Activated T-cell treated with anti-CD3 and anti-CD28 coated beads, Interleukin-2, amount 50 U/mL, for 24 hours (primary cell): ENCODE results near the gene LRRK2.

Source experiments
- DNase-seq: peaks from one replicate; pipeline ENCODE4 v3.0.0-alpha.2; 2020
- H3K27ac Mint-ChIP-seq: 2 replicates; pipeline ENCODE4 v1.8.0; 2020; ENCODE audit warnings: mild to moderate bottlenecking, mixed read lengths
- H3K27me3 Mint-ChIP-seq: 2 replicates; pipeline ENCODE4 v1.8.0; 2020; ENCODE audit warnings: mixed read lengths
- H3K36me3 Mint-ChIP-seq: 2 replicates; pipeline ENCODE4 v1.8.0; 2020; ENCODE audit warnings: low read depth, mixed read lengths
- H3K4me1 Mint-ChIP-seq: 2 replicates; pipeline ENCODE4 v1.8.0; 2020; ENCODE audit warnings: low read depth, mixed read lengths
- H3K4me3 Mint-ChIP-seq: 2 replicates; pipeline ENCODE4 v1.8.0; 2020; ENCODE audit warnings: mild to moderate bottlenecking, moderate library complexity, mixed read lengths
- H3K9me3 Mint-ChIP-seq: 2 replicates; pipeline ENCODE4 v1.8.0; 2020; ENCODE audit warnings: mixed read lengths

LRRK2 gene

DNA sequence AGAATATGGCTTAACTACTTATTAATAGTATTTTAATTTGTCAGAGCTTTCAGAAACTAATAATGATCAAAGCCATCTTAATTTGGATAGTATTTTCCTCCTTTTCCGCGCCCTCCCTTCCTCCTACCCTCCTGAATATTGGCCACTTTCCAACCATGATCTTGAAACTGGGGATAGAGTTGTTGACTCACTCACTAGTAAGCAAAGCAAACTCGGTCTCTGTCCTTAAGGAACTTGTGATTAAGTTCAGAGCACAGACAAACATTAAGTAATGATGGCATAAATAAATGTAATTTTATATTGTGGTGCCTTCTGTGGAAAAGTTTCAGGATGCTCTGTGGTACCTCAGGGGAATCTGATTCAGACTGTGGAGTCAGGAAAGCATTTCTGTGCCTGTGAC, 75.7 kb downstream of the LRRK2 start:
- Mint-ChIP-seq H3K36me3 (no peaks in the 10 kb centered on the region), H3K4me1 (no peaks in the 10 kb centered on the region), H3K4me3 (no peak overlapping the region), H3K27ac (no peak overlapping the region), H3K27me3 (no peaks in the 10 kb centered on the region), H3K9me3 (no peaks in the 10 kb centered on the region)
- DNase-seq: no peak

DNA sequence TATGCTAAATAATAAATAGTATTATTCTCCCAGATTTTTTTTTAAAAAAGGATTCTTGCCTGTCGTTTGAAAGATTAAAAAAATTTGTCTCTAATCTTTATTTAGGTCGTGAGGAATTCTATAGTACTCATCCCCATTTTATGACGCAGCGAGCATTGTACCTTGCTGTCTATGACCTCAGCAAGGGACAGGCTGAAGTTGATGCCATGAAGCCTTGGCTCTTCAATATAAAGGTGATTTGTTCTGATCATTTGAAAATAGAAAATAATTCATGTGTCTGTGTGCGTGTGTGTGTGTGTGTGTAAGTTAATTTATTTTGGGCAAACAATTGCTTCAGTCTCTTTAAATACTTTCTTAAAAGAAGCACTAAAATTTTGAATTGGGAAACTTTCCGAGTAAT, 84.2 kb downstream of the LRRK2 start:
- Mint-ChIP-seq H3K27ac (no peak overlapping the region), H3K36me3 (no peaks in the 10 kb centered on the region), H3K4me1 (no peaks in the 10 kb centered on the region), H3K9me3 (no peaks in the 10 kb centered on the region), H3K4me3 (no peak overlapping the region), H3K27me3 (no peaks in the 10 kb centered on the region)
- no peak for DNase-seq

DNA sequence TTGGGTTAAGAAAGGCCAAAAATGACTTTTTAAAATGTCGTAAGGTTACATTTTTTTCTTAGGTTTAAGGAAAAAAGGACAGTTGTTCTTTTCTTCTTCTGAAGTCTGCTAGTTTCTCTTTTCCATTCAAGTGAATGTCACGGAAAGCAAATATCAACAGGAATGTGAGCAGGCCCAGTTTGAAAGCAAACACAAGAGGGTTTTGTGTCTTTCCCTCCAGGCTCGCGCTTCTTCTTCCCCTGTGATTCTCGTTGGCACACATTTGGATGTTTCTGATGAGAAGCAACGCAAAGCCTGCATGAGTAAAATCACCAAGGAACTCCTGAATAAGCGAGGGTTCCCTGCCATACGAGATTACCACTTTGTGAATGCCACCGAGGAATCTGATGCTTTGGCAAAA, 85.4 kb downstream of the LRRK2 start:
- Mint-ChIP-seq H3K9me3 (no peaks in the 10 kb centered on the region), H3K4me3 (no peak overlapping the region), H3K36me3 (no peaks in the 10 kb centered on the region), H3K27me3 (no peaks in the 10 kb centered on the region), H3K4me1 (no peaks in the 10 kb centered on the region), H3K27ac (no peak overlapping the region)
- DNase-seq: no peak

DNA sequence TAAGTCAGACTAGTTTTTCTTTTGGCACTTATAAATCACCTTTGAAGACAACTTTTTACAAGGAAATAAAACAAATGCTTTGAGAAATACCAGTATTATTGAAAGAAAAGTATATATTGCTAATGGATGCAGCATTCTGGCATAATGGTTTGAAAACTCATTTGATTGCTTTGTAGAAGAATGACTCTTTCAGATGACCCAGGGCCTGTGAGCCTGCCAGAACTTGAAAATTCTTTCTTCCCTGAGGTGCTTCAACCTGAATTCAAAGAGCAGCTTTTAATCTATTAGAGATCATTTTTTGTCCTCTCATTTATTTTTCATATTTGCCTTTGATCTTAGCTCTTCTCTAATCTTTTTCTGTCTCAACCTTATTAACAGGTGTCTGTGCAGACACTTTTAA, 87.4 kb downstream of the LRRK2 start:
- Mint-ChIP-seq H3K36me3 (no peaks in the 10 kb centered on the region), H3K4me3 (no peak overlapping the region), H3K27ac (no peak overlapping the region), H3K27me3 (no peaks in the 10 kb centered on the region), H3K4me1 (no peaks in the 10 kb centered on the region), H3K9me3 (no peaks in the 10 kb centered on the region)
- DNase-seq: no peak

DNA sequence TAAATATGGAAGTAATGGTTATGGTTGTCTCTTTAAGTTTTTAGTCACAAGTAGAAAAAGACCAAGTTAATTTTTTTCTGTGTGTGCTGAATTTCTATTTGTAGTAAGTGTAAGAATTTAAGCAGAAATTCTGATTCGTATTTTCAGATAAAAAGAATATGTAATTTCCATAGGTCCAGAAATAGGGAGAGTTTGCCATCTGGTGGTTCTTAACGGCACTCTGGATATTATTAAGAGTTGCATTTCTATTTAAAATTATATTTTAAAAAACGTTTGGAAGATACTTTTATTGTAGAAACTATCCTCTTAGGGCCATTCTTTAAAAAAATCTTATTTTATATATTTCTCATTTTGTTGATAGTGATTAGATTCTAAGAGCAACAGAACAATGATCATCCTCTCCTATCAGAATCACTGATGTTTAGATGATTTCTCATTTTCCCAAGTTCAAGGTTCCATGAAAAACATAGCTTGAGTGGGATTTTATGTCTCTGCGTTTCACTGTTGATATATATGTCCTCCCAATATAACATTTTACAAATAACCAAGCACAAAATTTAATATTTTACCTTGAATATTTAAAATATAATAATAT, 88.3 kb downstream of the LRRK2 start:
- Mint-ChIP-seq H3K4me1 (no peaks in the 10 kb centered on the region), H3K9me3 (no peaks in the 10 kb centered on the region)
- DNase-seq: no peak

DNA sequence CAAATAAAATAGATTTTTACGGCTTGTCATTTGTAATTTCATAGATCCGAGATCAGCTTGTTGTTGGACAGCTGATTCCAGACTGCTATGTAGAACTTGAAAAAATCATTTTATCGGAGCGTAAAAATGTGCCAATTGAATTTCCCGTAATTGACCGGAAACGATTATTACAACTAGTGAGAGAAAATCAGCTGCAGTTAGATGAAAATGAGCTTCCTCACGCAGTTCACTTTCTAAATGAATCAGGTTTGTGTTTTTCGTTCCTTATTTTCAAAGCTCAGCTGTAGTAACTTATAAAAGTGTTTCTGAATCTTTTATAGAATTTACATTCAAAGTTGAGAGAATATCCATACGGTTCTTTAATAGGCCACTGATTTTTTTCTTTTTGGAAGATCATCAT, 89.1 kb downstream of the LRRK2 start:
- Mint-ChIP-seq H3K9me3 (no peaks in the 10 kb centered on the region), H3K36me3 (no peaks in the 10 kb centered on the region), H3K27ac (no peak overlapping the region), H3K27me3 (no peaks in the 10 kb centered on the region), H3K4me3 (no peak overlapping the region), H3K4me1 (no peaks in the 10 kb centered on the region)
- no peak for DNase-seq

More for the DNA sequence above, 88.3 kb downstream of the LRRK2 start:
- Mint-ChIP-seq H3K27ac (no peak overlapping the region), H3K27me3 (no peaks in the 10 kb centered on the region), H3K36me3 (no peaks in the 10 kb centered on the region), H3K4me3 (no peak overlapping the region)

DNA sequence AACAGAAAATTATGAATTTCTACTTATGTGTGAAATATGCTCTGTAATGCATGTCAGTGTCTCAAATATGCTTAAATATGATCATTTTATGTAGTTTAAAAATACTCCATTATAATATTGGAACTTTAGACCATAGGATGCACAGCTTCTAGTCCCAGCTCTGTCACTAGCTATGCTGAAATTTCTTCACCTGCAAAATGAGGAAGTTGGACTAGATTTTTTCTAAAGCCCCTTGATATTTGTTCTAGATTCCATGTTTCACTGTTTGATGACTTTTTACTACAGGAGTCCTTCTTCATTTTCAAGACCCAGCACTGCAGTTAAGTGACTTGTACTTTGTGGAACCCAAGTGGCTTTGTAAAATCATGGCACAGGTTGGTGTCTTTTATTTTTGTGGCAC, 90.1 kb downstream of the LRRK2 start:
- H3K4me3 Mint-ChIP-seq: no peak overlapping the region
- no peaks in the 10 kb centered on the region for H3K36me3 Mint-ChIP-seq
- no peak overlapping the region for H3K27ac Mint-ChIP-seq
- H3K9me3 Mint-ChIP-seq: no peaks in the 10 kb centered on the region
- H3K4me1 Mint-ChIP-seq: no peaks in the 10 kb centered on the region
- H3K27me3 Mint-ChIP-seq: no peaks in the 10 kb centered on the region
- DNase-seq: no peak

DNA sequence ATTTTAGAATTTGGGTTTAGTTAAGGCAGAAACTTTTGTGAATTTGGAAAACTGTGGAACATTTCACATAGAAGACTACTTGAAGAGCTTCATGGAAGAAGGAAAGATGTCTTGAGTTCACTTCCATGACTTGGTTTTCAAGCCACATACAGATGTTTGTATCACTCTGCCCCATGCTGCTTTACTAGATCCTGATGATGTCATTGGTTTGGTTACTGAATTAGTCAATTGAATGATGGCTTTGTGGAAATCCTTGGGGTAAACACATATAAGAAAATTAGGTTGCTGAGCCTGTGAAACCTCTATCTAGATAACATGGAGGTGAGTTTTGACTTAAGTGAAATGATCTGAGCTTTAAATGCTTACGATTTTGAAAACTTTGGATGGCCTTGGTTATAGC, 90.6 kb downstream of the LRRK2 start:
- Mint-ChIP-seq H3K4me3 (no peak overlapping the region), H3K4me1 (no peaks in the 10 kb centered on the region), H3K27me3 (no peaks in the 10 kb centered on the region), H3K36me3 (no peaks in the 10 kb centered on the region), H3K9me3 (no peaks in the 10 kb centered on the region), H3K27ac (no peak overlapping the region)
- DNase-seq: no peak

DNA sequence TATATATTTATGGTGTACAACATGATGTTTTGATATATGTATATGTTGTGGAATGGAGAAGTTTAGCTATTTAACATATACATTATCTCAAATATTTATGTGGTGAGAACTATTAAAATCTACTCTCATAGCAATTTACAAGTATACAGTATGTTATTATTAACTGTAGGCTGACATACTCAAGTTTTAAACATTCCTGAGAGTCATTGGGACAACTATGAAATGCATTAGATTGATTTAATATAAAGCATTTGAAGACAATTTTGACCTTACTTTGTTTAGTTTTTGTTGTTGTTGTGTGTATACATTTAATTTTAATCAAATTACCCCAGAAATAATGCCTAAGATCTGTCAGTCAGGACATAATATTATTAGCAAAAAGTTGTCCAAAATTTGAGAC, 99.5 kb downstream of the LRRK2 start:
- DNase-seq: no peak
- Mint-ChIP-seq H3K27ac (no peak overlapping the region), H3K4me1 (no peaks in the 10 kb centered on the region), H3K4me3 (no peak overlapping the region), H3K9me3 (no peaks in the 10 kb centered on the region), H3K36me3 (no peaks in the 10 kb centered on the region), H3K27me3 (no peaks in the 10 kb centered on the region)

DNA sequence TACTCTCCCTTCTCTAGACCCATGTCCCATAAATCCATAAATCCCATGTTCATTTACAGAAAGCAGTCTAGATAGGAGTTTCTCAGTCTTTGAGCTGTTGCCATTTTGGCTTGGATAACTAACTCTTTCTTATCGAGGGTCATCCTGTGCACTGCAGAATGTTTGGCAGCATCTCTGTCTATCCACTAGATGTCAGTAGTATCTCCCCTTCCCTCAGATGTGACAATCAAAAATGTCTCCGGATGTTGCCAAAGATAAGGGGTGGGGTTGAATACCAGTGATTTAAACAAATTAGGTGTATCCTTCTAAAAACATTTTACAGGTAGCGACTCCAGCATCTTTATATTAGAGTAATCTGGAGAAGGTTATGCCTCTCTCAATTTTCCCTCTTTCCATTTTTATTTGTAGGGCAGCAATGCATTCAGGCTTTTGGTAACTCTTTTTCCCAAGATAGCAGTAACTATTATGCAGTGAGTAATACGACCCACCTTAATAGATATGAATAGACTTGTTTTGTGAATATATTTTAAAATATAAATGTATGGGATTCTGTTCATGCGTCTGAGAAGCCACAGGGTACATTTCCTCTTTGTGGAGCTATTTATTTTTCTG, 100.7 kb downstream of the LRRK2 start:
- no peaks in the 10 kb centered on the region for H3K9me3 Mint-ChIP-seq
- H3K27me3 Mint-ChIP-seq: no peaks in the 10 kb centered on the region
- no peak for DNase-seq
- H3K27ac Mint-ChIP-seq: no peak overlapping the region
- no peaks in the 10 kb centered on the region for H3K4me1 Mint-ChIP-seq
- no peak overlapping the region for H3K4me3 Mint-ChIP-seq
- H3K36me3 Mint-ChIP-seq: no peaks in the 10 kb centered on the region

DNA sequence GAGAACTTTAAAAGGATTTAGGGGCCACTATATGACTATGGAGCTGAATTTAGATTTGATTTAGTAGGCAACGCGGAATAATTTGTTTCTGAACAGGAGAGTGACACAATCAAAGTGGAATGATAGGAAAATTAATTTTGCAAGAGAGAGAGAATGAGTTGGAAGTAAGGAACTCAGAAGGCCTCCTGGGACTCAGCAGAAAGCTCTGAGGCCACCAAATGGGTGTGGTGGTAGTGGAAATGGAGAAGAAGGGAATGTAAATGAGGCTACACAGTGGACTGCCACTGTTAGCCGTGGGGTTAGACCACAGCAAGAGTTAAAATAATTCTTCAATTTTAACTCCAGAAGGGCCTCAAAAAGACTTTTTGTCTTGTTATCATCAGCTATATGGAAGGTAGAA, 102.7 kb downstream of the LRRK2 start:
- DNase-seq: no peak
- Mint-ChIP-seq H3K4me1 (no peaks in the 10 kb centered on the region), H3K4me3 (no peak overlapping the region), H3K9me3 (peaks cover 6% of the 10 kb centered on the region), H3K36me3 (no peaks in the 10 kb centered on the region), H3K27me3 (no peaks in the 10 kb centered on the region), H3K27ac (no peak overlapping the region)

DNA sequence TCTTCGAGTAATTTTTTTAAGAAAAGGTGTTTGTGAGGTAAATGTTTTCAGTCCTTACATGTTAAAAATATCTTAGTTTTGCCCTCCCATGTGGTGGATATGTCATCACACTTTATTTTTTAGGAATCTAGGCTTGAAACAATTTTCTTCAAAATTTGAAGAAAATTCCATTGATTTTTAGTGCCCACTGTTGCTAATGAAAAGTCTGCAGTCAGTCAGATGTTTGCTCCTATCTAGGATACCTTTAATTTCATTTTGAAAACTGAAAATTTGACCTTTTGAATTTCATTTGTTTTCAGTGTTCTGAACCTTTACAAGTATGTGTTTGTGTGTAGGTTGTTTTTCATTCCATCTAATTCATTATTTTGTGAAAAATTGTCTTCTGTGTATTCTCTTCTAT, 105.4 kb downstream of the LRRK2 start:
- Mint-ChIP-seq H3K36me3 (no peaks in the 10 kb centered on the region), H3K27me3 (no peaks in the 10 kb centered on the region), H3K9me3 (peaks cover 6% of the 10 kb centered on the region), H3K27ac (no peak overlapping the region), H3K4me1 (no peaks in the 10 kb centered on the region), H3K4me3 (no peak overlapping the region)
- no peak for DNase-seq

DNA sequence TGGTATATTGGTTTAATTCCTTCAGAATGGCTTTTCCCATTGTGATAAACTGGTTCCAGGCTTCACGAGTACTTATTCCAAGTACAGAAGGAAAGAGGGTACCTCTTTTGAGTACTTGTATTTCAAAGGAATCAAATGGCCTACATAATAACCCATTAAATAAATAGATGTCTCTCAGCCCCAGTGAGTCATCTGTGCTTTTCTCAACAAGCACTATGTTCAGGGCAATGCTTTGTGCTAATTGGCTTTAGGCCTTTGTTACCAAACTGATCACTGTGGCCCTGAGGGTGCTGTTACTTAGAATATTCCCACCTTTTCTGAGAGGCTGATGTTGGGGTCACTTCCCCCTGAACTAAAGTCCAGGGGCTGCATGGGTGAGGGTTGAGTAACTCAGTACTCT, 107.1 kb downstream of the LRRK2 start:
- no peak overlapping the region for H3K4me3 Mint-ChIP-seq

DNA sequence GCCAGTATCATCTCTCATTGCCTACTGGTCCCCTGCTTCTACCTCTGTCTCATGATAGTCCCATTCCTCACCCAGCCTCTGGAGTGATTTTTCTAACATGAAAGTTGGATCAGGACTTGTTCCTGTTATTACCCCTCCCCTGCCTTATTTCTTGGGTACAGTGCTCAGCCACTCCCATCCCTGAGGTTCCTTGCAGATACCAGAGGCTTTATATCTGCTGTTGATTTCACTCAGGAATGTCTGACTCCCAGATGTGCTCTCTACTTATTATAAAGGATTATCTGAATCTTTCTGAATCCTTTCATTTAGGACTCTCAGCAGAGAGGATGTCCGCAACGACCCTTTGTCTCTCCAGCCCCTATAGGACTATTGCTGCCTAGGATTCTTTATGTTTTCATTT, 111.2 kb downstream of the LRRK2 start:
- Mint-ChIP-seq H3K4me1 (no peaks in the 10 kb centered on the region), H3K36me3 (no peaks in the 10 kb centered on the region), H3K9me3 (peaks cover 3% of the 10 kb centered on the region), H3K4me3 (no peak overlapping the region), H3K27me3 (no peaks in the 10 kb centered on the region), H3K27ac (no peak overlapping the region)
- no peak for DNase-seq

More for the DNA sequence above, 107.1 kb downstream of the LRRK2 start:
- Mint-ChIP-seq H3K4me1 (no peaks in the 10 kb centered on the region), H3K27ac (no peak overlapping the region), H3K36me3 (no peaks in the 10 kb centered on the region), H3K27me3 (no peaks in the 10 kb centered on the region), H3K9me3 (peaks cover 6% of the 10 kb centered on the region)
- DNase-seq: no peak

DNA sequence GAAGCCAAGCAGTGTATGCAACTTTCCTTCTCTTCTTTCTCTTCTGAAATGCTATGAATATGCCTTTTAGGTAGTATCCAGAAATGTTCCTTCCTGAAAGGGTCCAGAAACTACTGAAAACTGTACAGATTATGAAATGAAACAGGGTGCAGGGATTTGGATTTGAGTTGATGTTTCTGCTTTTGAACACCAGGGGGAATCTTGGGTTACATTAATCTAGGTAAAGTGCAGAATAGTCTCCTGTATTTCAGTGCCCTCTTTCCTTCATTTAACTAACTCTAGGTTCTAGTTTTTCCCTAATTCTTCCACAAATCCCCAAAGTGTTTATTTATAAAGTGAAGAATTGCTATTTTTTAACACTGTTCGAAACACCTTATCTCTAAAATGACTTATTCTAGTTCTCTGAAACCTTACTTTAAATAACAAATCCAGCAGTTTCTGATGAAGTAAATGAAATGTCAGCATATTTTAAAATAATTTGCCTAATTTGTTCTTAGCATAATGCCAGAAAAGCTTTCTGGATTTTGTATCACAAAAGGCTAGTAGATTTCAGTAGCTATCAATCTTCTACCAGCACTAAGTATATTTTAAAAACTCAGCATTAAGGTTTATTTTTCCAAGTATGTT, 111.9 kb downstream of the LRRK2 start:
- H3K4me3 Mint-ChIP-seq: no peak overlapping the region
- no peak for DNase-seq
- no peaks in the 10 kb centered on the region for H3K9me3 Mint-ChIP-seq
- no peak overlapping the region for H3K27ac Mint-ChIP-seq
- no peaks in the 10 kb centered on the region for H3K4me1 Mint-ChIP-seq
- no peaks in the 10 kb centered on the region for H3K27me3 Mint-ChIP-seq
- H3K36me3 Mint-ChIP-seq: no peaks in the 10 kb centered on the region
